ENCODE results near the gene ERC1.
"Not testable (repeated sequence)": the region's sequence is repeated elsewhere in the genome, so short reads cannot be mapped to it uniquely, and the experiment has no call there.

Gene ERC1

GRCh38 chr12:1199700-1200099 is 208.7 kb downstream of the ERC1 start:
- no peak for DNase-seq

GRCh38 chr12:1201030-1201429 is 210.0 kb downstream of the ERC1 start:
- no peak for DNase-seq

GRCh38 chr12:1201886-1202285 is 210.9 kb downstream of the ERC1 start:
- no peak for DNase-seq

- DNase-seq = no peak
Measured at GRCh38 chr12:1203735-1204019, 212.7 kb downstream of the ERC1 start.

- no peak for DNase-seq
Measured at GRCh38 chr12:1204581-1205121, 213.6 kb downstream of the ERC1 start.

- DNase-seq = no peak
Measured at GRCh38 chr12:1205512-1206060, 214.6 kb downstream of the ERC1 start.

GRCh38 chr12:1206118-1206734 is 215.2 kb downstream of the ERC1 start:
- DNase-seq = no peak

GRCh38 chr12:1207276-1207675 is 216.3 kb downstream of the ERC1 start:
- DNase-seq = no peak

- DNase-seq = not testable (repeated sequence)
Measured at GRCh38 chr12:1208719-1209118, 217.7 kb downstream of the ERC1 start.

GRCh38 chr12:1212526-1212925 is 221.5 kb downstream of the ERC1 start:
- no peak for DNase-seq

- DNase-seq = no peak
Measured at GRCh38 chr12:1213205-1213604, 222.2 kb downstream of the ERC1 start.

- DNase-seq = no peak
Measured at GRCh38 chr12:1213618-1214205, 222.7 kb downstream of the ERC1 start.

- no peak for DNase-seq
Measured at GRCh38 chr12:1216560-1216959, 225.5 kb downstream of the ERC1 start.

- DNase-seq = no peak
Measured at GRCh38 chr12:1217191-1217949, 226.3 kb downstream of the ERC1 start.

GRCh38 chr12:1218369-1218768 is 227.3 kb downstream of the ERC1 start:
- DNase-seq = no peak

- DNase-seq = no peak
Measured at GRCh38 chr12:1220127-1221092, 229.4 kb downstream of the ERC1 start.

- DNase-seq = no peak
Measured at GRCh38 chr12:1222858-1223639, 232.0 kb downstream of the ERC1 start.

- DNase-seq = no peak
Measured at GRCh38 chr12:1226951-1227350, 235.9 kb downstream of the ERC1 start.

- no peak for DNase-seq
Measured at GRCh38 chr12:1234073-1234472, 243.1 kb downstream of the ERC1 start.

- no peak for DNase-seq
Measured at GRCh38 chr12:1246637-1247036, 255.6 kb downstream of the ERC1 start.

GRCh38 chr12:1250641-1251040 is 259.6 kb downstream of the ERC1 start:
- no peak for DNase-seq

GRCh38 chr12:1252758-1253157 is 261.7 kb downstream of the ERC1 start:
- no peak for DNase-seq
